Spleen (tissue), 11 donors: ENCODE measurements around the gene CACNA1H. TPM values are rescaled to one million over a fixed set of nuclear protein-coding genes. Genes with fewer than 3 reads are reported as not detected.

Source experiments
- DNase-seq: peaks from one replicate; pipeline ENCODE4 v3.0.0-alpha.2; 2020
- H3K27ac ChIP-seq, 8 donors: fragments of 200-600 bp; sonication (generic) in 7 of 8; 1 replicate in 4 of 8; 2 replicates in 4 of 8; pipeline versions ENCODE4 v1.5.0 to v1.8.0; 2016 to 2021; ENCODE audit warnings: inconsistent platforms in 4 of 8, mild to moderate bottlenecking in 4 of 8, moderate library complexity in 1 of 8
- H3K27me3 ChIP-seq, 7 donors: fragments of 200-600 bp; sonication (generic) in 6 of 7; replicated peaks in 1 of 7; 1 replicate in 4 of 7; 2 replicates in 3 of 7; pipeline versions ENCODE4 v1.5.0 to v1.8.0; 2016 to 2021; ENCODE audit warnings: inconsistent platforms in 3 of 7, mild to moderate bottlenecking in 1 of 7
- H3K36me3 ChIP-seq, 6 donors: fragments of 200-600 bp; sonication (generic) in 5 of 6; 1 replicate in 4 of 6; 2 replicates in 2 of 6; pipeline versions ENCODE4 v1.5.0 to v1.8.0; 2016 to 2021; ENCODE audit warnings: inconsistent platforms in 2 of 6
- H3K4me1 ChIP-seq, 6 donors: fragments of 200-600 bp; sonication (generic) in 5 of 6; 1 replicate in 3 of 6; 2 replicates in 3 of 6; pipeline versions ENCODE4 v1.5.0 to v1.8.0; 2016 to 2021; ENCODE audit warnings: inconsistent platforms in 3 of 6
- H3K4me3 ChIP-seq, 8 donors: fragments of 200-600 bp; sonication (generic) in 7 of 8; 1 replicate in 4 of 8; 2 replicates in 4 of 8; pipeline versions ENCODE4 v1.5.0 to v1.8.0; 2016 to 2021; ENCODE audit warnings: inconsistent platforms in 4 of 8, mild to moderate bottlenecking in 4 of 8, moderate library complexity in 2 of 8
- H3K9me3 ChIP-seq, 8 donors: fragments of 200-600 bp; sonication (generic) in 7 of 8; 1 replicate in 4 of 8; 2 replicates in 4 of 8; pipeline versions ENCODE4 v1.5.0 to v1.8.0; 2016 to 2021; ENCODE audit warnings: inconsistent platforms in 4 of 8
- CTCF ChIP-seq, 11 experiments: fragments of 200-600 bp in 7 of 11; fragments of 450-650 bp in 4 of 11; sonication (generic) in 4 of 11; IDR thresholded peaks in 8 of 11; conservative IDR thresholded peaks in 3 of 11; 1 replicate in 7 of 11; 2 replicates in 4 of 11; pipeline versions ENCODE4 v1.4.0 to v1.8.0; 2016 to 2021; ENCODE audit warnings: antibody characterized with exemption in 11 of 11, inconsistent platforms in 4 of 11, mild to moderate bottlenecking in 1 of 11
- POLR2A ChIP-seq, 3 donors: fragments of 450-650 bp; IDR thresholded peaks; one replicate each; pipeline ENCODE4 v1.5.1; 2017; ENCODE audit warnings: antibody characterized with exemption in 3 of 3, mild to moderate bottlenecking in 1 of 3
- POLR2AphosphoS5 ChIP-seq, 3 donors: sonication (generic); formaldehyde crosslinking; IDR thresholded peaks; one replicate each; pipeline ENCODE4 v1.5.1; 2017; ENCODE audit warnings: antibody characterized with exemption in 3 of 3
- WGBS, 5 donors: extraction: QIAGEN DNeasy Blood & Tissue Kit in 3 of 5; methylation state at CpG; one replicate each; pipeline versions ENCODE4 v1.1.5 to v1.1.7; 2013 to 2018; 5-methylcytosine and 5-hydroxymethylcytosine counted together
- intact Hi-C: fragments of 100-400 bp; cut with DNase I; formaldehyde crosslinking; loops from one replicate; pipeline ENCODE4 v1.15.0; 2023; ENCODE audit warnings: low total_unique reads
- polyA plus RNA-seq, 3 donors: library from polyadenylated mRNA; stranded (reverse); fragments of 200-250 nt; gene quantifications; one replicate each; pipeline ENCODE4 v1.2.1, GENCODE V29; 2013
- total RNA-seq, 7 donors: library from RNA; depleted of rRNA in 3 of 7; stranded (reverse); fragments of >200 nt in 3 of 7; fragmentation: NEBNext Ultra II Directional in 4 of 7; extraction: Animal tissue kit (Norgen Biotek cat#: 25700) in 4 of 7; gene quantifications; one replicate each; pipeline versions ENCODE4 v1.1.0 to v1.2.1, GENCODE V29; 2016 to 2021
- donor health status: healthy with polysubstance abuse.
- donor health status: DM: no; HTN: no; CAD: no; lungs with moderate emphysema.
- donor health status: DM: no; HTN: no; CAD: no.
- donor health status: Bipolar disorder and iron deficiency.
- donor health status: healthy.
- donor health status: DM: no; HTN: no; CAD: no.
- donor health status: DM: yes; HTN: yes; CAD: no.

CACNA1H gene
- total and polyA plus RNA-seq, 10 donors, result 0.33 to 2.1 (median 0.70) TPM

GRCh38 chr16:1213796-1214372 is 61.0 kb downstream of the CACNA1H start:
- no peaks in the 10 kb centered on the region for H3K36me3 ChIP-seq
- H3K4me1 ChIP-seq, result no peaks in the 10 kb centered on the region
- TF ChIP-seq POLR2AphosphoS5 (IDR thresholded peaks at IDR 0.05) (no peak), CTCF (IDR thresholded peaks at IDR 0.05 in 8 of 11, conservative IDR thresholded peaks at IDR 0.05 in 3 of 11) (no peak), POLR2A (IDR thresholded peaks at IDR 0.05) (no peak)
- H3K27me3 ChIP-seq, result peaks cover 0 to 56% (median 0%) of the 10 kb centered on the region in 7 donors
- intact Hi-C loops, result no loop called here
- H3K4me3 ChIP-seq, result no peak overlapping the region
- H3K27ac ChIP-seq, result no peak overlapping the region
- WGBS, 5 donors, result 77 to 84% (median 82%) methylated on average over 22 to 25 of the region's 25 CpGs
- no peaks in the 10 kb centered on the region for H3K9me3 ChIP-seq
- no peak for DNase-seq

GRCh38 chr16:1214719-1215118 is 61.8 kb downstream of the CACNA1H start:
- H3K27me3 ChIP-seq, result peaks cover 0 to 63% (median 0%) of the 10 kb centered on the region in 7 donors
- H3K36me3 ChIP-seq, result no peaks in the 10 kb centered on the region
- 72 to 85% (median 79%) methylated on average over 13 to 16 of the region's 16 CpGs for WGBS, 5 donors
- H3K4me3 ChIP-seq, result no peak overlapping the region
- no peak for DNase-seq
- intact Hi-C loops, result no loop called here
- no peak overlapping the region for H3K27ac ChIP-seq
- TF ChIP-seq CTCF (IDR thresholded peaks at IDR 0.05 in 8 of 11, conservative IDR thresholded peaks at IDR 0.05 in 3 of 11) (no peak), POLR2A (IDR thresholded peaks at IDR 0.05) (no peak), POLR2AphosphoS5 (IDR thresholded peaks at IDR 0.05) (no peak)
- H3K9me3 ChIP-seq, result no peaks in the 10 kb centered on the region
- H3K4me1 ChIP-seq, result no peaks in the 10 kb centered on the region

GRCh38 chr16:1215574-1216295 is 62.8 kb downstream of the CACNA1H start:
- no peaks in the 10 kb centered on the region for H3K4me1 ChIP-seq
- intact Hi-C loops, result no loop called here
- no peaks in the 10 kb centered on the region for H3K9me3 ChIP-seq
- DNase-seq, result no peak
- peaks cover 0 to 68% (median 0%) of the 10 kb centered on the region in 7 donors for H3K27me3 ChIP-seq
- no peaks in the 10 kb centered on the region for H3K36me3 ChIP-seq
- TF ChIP-seq CTCF (IDR thresholded peaks at IDR 0.05 in 8 of 11, conservative IDR thresholded peaks at IDR 0.05 in 3 of 11) (no peak), POLR2A (IDR thresholded peaks at IDR 0.05) (no peak), POLR2AphosphoS5 (IDR thresholded peaks at IDR 0.05) (no peak)
- 53 to 69% (median 61%) methylated on average over 13 to 32 of the region's 32 CpGs for WGBS, 5 donors
- H3K27ac ChIP-seq, result no peak overlapping the region
- no peak overlapping the region for H3K4me3 ChIP-seq

- Histone ChIP-seq H3K36me3 (no peaks in the 10 kb centered on the region), H3K9me3 (no peaks in the 10 kb centered on the region), H3K27me3 (peaks cover 0 to 69% (median 0%) of the 10 kb centered on the region in 7 donors), H3K4me3 (no peak overlapping the region), H3K27ac (no peak overlapping the region), H3K4me1 (no peaks in the 10 kb centered on the region)
- intact Hi-C loops, result no loop called here
- no peak for TF ChIP-seq POLR2AphosphoS5 (IDR thresholded peaks at IDR 0.05)
- TF ChIP-seq CTCF (IDR thresholded peaks at IDR 0.05 in 8 of 11, conservative IDR thresholded peaks at IDR 0.05 in 3 of 11), result no peak
- TF ChIP-seq POLR2A (IDR thresholded peaks at IDR 0.05), result no peak
- DNase-seq, result no peak
- 79 to 93% (median 83%) methylated on average over 8 to 12 of the region's 12 CpGs for WGBS, 5 donors
Observed at GRCh38 chr16:1216296-1216619, 63.4 kb downstream of the CACNA1H start.
